NCI-H1417 (cell line): ENCODE data around the gene DNAJC28.
"Not testable (repeated sequence)": the region's sequence is repeated elsewhere in the genome, so short reads cannot be mapped to it uniquely, and the experiment has no call there.

Experiments
- DNase-seq, 3 experiments: peaks; one replicate each; lab custom pipeline; 2025; lab: John Stamatoyannopoulos, UW

Gene DNAJC28

DNA sequence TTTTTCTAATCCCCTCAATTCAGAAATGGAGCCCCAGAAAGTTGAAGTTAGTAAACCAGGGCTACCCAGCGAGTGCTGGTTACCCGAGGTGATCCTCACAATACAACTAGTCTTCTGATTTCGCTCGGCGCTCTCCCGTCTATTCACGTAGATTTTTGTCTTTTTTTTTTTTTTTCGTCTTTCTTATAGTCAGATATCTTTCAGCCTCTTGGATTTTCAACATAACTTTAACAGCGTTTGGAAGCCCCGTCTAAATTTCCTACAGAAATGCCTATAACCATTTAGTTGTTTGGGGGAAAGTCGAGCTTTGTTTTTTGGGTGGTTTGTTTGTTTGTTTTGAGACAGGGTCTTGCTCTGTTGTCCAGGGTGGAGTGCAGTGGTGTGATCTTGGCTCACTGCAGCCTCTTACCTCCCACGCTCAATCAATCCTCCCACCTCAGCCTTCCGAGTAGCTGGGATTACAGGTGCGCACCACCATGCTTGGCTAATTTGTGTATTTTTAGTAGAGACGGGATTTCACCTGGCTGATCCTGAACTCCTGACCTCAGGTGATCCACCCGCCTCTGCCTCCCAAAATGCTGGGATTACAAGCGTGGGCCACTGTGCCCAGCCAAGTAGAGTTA is 10.9 kb downstream of the DNAJC28 start:
- no peak for DNase-seq

DNA sequence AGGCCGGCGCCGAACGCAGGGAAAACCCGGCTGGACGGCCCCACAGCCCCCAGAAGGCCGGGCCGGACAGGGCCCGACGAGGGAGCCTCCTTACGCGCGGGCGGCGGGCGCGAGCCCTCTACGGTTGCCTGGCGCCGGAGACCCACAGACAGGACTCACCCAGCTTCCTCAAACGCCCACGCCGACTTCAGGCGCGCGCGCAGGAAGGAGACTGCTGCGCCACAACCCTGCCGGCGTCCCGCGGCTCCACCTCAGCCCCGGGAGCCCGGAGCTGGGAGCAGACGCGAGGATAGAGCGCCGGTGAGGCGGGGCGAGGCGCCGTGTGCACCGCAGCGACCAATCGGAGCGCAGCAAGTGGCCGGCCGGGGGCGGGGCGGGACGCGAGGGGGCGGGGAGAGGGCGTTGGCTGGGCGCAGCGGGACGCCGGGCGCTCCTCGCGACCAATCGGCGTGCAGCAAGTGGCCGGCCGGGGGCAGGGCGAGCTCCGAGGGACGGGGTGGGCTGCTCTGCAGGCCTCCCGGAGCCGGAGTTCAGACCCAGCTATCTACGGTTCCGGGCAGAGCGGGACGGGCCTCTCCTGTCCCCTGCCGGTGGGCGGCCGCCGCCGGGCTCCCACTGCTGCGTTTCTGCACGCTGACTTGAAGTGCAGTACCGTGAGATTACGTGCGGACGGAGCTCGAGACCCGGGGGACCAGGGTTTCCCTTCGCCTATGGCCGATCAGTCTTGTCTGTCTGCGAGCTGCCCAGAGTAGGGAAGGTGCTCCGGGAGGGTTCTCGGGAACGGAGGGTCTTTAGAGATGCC is 11.6 kb downstream of the DNAJC28 start, which contains the start of gene TMEM50B:
Gene TMEM50B, minus strand, starts transcription at position 296 of the 802 bp plus-strand sequence. CDS start 11,089 bp downstream, outside the sequence.
- peak; percentile 97 to 98 (median 97) for DNase-seq

DNA sequence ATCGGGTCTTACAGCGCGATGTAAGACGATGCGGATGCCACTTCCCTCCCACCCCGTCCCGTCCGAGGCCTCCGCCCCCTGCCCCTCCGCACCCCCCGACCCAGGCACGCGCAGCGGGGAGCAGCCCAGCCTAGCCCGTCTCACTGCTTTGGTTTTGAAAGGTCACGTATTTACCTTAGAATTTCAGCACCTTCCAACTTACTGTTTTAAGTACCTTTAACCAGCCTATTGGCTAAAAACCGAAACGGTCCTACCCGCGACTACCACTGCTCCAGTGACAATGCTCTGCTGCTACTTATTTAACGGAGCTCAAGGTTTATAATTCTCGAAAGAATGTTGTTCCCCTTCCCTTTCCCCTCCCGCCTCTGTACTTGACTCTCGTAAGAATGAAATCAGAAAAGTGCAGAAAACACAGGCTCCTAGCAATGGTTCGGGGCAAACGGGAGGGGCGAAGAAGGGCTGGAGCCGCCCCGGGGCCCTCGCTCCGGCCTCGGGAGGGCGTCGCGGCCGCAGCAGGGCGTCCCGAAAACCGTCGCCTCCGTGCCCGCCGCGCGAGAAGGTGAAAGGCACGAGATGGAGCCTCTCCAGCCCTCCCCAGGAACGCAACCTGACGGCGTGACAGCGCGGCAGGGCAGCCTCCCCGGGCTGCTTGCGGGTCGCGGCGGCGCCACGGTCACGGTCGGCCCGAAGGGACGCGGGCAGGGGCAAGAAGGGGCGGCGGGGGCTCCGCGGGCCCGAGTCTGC is 12.4 kb downstream of the DNAJC28 start:
- peak; percentile 57 to 77 (median 74) for DNase-seq

DNA sequence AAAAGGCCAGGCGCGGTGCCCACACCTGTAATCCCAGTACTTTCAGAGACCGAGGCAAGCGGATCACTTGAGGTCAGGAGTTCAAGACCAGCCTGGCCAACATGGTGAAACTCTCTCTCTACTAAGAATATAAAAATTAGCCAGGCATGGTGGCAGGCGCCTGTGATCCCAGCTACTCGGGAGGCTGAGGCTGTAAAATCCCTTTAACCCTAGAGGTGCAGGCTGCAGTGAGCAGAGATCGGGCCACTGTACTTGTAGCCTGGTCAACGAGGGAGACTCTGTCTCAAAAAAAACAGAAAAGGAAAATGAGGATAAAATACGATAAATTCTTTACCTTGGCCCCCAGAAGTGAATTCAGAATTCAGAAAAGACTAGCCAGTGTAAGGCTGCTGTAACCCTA is 13.3 kb downstream of the DNAJC28 start:
- DNase-seq = no peak

DNA sequence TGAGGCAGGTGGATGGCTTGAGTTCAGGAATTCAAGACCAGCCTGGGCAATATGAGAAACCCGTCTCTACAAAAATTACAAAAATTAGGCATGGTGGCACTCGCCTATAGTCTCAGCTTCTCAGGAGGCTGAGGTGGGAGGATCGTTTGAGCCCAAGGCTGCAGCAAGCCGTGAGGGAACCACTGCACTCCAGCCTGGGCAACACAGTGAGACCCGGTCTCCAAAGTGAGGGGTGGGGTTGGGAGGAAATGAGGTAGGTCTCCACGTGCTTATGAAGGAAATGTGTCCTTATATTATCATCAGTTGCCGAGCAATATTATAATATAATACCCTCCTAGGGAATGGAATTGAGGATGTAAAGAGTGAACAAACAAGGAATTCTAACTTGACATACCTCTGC is 14.4 kb downstream of the DNAJC28 start:
- DNase-seq = no peak

DNA sequence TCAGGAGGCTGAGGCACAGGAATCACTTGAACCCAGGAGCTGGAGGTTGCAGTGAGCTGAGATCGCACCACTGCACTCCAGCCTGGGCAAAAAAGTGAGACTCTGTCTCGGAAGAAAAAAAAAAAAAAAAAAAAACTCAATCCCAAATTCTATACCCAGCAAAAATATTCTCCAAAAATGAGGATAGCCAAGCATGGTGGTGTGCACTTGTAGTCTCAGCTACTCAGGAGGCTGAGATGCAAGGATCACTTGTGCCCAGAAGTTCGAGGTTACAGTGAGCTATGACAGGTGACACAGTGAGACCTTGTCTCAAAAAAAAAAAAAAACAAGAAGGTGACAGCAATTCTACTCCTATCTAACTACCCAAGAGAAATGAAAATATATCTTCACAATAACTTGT is 18.2 kb downstream of the DNAJC28 start:
- no peak for DNase-seq

DNA sequence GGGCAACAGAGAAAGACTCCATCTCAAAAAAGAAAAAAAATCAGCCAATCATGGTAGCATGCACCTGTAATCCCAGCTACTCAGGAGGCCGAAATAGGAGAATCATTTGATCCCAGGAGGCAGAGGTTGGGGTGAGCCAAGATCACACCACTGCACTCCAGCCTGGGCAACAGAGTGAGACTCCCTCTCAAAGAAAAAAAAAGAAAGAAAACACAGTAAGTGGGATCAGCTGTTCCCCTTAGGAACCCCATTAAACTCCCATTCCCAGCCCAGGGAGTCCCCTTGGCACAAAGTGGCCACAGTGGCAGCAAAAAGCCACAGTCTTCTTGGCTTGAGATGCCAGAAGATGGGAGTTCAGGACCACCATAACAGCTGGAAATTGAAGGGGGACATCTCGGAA is 20.8 kb downstream of the DNAJC28 start:
- no peak for DNase-seq

DNA sequence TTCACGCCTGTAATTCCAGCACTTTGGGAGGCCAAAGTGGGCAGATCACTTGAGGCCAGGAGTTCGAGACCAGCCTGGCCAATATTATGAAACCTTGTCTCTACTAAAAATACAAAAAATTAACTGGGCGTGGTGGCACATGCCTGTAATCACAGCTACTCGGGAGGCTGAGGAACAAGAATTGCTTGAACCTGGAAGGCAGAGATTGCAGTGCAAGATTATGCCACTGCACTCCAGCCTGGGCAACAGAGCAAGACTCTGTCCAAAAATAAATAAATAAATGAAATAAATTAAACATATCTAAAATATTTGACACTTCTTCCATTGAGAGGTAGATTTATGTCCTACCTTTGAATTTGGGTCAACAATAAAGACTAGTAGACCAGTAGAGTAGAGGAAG is 22.3 kb downstream of the DNAJC28 start:
- DNase-seq = not testable (repeated sequence)

DNA sequence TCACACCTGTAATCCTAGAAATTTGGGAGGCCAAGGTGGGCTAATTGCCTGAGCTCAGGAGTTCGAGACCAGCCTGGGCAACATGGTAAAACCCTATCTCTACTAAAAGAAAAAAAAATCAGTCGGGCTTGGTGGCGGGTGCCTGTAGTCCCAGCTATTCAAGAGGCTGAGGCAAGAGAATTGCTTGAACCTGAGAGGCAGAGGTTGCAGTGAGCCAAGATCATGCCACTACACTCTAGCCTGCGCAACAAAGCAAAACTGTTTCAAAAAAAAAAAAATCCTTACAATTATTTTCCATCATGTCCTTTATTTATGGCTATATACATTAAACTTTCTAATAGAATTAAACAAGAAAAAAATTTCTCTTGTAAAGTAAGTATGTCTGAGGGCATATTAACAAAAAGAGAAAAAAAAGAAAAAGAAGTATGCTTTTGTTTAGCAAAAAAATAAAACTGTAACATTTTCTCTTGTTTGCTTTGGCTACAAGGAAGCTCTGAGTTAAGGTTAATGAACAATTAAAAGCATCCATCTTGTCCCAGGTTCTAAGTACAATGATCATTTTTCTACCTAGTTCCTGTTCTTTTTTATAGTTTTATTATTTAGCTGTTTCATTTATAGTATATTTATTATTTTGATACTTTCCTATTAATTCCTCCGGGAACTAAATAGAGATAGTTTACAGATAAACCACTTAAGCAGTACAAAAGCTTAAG is 29.8 kb downstream of the DNAJC28 start:
- no peak for DNase-seq

DNA sequence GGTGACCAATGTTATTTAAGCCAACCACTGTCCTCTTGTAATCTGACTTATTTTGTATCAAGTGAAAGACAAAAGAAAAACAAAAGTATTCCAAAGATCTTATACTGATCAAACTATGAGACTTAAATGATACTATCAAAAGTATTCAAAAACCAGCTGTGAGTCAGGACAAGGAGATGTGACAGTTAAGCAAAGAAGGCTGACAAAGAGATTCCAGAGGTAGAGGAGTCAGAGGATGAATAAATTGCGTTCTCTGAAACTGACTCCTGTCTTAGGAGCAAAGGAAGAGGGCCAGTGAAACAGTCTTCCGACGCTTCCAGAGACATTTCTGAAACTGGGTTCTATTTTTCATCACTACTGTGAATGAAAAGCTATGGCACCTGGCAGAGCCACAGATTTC is 32.7 kb downstream of the DNAJC28 start:
- no peak for DNase-seq

DNA sequence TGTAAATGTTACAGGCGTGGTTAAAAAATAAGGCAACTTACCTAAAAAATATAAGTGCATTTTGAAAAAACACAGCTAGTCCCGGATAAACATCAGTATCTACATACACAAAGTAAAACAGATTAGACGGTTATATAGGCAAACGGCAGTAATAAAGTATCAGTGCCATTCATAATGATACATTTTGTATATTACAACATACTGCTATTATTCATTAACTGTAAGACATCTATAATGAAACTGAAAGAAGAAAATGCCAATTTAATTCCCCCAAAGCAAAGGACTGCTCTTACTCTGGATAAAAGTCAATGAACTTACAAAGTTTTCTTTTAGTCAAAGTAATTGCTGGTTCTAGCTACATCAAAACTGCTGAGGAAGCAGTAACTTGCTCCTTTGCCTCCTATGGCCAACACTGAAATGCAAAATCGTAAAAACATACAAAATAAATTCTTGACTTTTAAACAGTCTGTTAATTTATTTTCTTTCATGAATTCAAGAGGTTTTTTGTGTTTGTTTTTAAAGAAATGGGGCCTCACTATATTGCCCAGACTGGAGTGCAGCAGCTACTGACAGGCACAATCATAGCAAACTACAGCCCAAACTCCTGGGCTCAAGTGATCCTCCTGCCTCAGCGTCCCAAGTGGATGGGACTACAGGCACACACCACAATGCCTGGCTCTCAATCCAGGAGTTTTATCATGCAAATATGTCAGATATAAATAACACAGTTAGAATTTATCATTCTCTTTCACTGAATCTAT is 35.6 kb downstream of the DNAJC28 start:
- DNase-seq = no peak

DNA sequence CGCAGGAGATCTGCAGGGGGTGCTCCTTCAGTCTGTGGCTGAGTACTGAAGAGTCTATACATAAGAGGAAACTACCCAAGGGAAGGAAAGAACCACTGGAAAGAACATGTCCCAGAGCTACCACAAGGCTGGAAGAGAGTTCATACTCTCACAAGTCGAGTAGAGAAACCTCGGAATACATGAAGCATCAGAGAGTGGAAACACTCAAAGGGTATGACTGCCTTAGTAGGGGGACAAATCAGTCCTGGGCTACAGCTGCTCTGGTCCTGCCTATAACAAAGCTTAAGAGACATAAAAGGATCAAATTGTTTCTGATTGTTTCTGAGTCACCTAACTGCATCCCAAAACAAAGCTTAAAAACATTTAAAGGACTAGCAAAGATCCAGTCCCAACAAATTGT is 39.2 kb downstream of the DNAJC28 start:
- DNase-seq = no peak

DNA sequence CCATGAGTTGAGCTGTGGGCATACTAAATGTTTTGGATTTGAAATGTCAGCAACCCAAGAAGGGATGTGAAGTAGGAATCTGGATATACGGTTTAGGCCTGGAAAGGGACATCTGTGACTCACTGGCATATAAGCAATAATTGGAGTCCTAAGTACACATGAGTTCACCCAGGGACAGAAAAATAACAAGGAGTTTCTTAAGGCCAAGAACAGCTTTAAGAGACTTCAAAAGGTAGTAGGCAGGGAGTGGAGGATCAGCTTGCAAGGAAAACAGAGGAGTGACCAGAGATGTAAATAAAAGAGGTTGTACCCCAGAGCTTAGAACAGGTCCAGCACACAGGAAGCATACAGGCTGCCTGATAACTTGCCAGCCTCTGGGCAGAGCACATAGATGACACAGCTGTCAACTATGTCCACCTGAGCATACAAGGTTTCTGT is 39.9 kb downstream of the DNAJC28 start:
- no peak for DNase-seq

DNA sequence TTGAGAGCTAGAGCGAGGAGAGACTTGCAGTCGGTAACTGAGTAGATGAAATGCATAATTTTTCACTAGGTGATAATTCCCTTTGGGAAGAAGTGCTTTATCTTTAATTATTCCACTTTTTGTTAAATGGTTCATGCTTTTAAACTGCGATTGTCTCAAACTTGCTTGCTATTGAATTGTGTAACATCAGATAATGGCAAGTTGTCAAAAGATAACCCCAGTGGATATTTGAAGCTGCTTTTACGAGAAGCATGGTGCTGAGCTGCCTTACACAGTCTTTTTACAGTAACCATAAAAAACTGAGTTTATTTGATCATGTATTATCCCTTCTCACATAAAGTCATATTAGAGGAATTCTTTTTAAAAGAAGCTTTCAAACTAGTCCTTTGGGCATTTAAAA is 41.9 kb downstream of the DNAJC28 start:
- DNase-seq = no peak

DNA sequence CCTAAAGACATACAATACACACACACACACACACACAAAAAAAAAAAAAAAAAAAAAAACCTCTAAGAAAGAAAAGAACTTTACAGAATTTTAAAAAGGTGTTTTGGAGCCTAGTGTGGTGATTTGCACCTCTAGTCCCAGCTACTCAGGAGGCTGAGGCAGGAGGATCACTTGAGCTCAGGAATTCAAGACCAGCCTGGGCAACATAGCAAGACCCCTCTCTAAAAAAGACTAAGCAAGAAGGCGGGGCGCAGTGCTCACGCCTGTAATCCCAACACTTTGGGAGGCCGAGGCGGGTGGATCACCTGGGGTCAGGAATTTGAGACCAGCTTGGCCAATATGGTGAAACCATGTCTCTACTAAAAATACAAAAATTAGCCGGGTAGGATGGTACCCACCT is 44.9 kb downstream of the DNAJC28 start:
- DNase-seq = not testable (repeated sequence)

DNA sequence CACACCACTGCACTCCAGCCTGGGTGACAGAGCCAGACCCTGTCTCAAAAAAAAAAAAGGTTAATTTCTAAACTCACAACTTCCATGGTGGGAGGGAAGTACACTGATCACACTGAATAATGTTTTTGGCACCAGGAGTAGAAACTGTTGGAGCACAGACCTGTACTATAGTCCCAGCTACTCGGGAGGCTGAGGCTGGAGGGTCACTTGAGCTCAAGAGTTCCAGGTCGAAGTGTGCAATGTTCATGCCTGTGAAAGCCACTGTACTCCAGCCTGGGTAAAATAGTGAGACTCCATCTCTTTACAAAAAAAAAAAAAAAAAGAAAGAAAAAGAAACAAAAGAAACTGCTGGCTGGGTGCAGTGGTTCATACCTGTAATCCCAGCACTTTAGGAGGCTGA is 47.0 kb downstream of the DNAJC28 start:
- DNase-seq = no peak

DNA sequence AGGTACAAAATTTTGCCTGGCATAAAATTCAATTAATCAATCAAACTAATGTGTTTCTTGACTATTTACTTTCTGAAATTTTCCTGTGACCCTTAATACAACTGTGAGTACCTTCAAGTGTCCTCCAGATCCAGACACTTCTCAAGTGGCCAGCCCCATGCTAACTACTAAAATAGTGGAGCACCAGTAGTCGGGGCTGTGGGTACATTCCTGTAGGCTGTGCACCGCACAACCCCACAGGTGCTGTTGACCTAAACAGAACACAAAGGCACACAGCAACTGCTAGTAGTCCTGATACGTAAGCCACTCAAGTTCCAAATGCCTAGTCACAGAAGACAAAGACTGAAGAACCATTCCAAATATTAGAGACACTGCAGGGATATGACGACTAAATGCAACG is 48.3 kb downstream of the DNAJC28 start:
- peak in 1 of 3 experiments; percentile 10 for DNase-seq

DNA sequence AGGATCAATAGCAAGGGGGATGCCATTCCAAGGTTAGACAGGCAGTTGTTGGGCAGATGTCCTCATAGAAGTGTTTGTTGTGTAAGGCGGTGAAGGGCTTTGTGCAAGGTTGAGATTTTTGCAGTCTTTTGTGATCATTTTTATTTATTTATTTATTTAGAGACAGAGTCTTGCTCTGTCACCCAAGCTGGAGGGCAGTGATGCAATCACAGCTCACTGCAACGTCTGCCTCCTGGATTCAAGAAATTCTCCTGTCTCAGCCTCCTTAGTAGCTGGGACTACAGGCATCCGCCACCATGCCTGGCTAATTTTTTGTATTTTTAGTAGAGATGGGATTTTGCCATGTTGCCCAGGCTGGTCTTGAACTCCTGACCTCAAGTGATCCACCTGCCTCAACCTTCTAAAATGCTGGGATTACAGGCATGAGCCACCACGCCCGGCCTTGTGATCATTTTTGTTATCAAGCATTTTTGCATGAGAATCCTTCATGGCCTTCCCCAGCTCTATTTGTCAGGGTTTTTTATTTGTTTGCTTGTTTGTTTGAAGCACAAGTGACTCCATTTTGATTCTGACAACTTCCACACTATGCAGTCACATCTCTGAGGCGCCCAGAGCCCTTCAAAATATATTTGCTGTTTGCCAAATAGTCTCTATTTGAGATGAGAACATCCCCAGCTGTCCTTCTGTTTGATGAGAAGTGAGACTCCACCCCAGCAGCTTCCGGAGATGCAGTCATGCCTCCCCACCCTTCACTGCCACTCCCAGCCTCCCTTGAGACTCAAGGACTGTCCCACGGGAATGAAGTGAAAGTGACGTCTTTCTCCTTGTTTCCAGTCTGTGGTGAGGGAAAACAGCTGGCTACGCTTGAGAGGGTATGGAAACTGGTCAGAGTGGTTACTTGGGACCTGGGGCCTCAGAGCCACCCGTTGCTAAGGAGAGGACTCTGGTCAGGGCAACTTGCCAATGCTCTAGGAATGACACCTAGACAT is 49.7 kb downstream of the DNAJC28 start:
- DNase-seq = peak; percentile 34 to 88 (median 71)
